AG04450 (cell line): ENCODE data around the gene GAPDHS. TPM values are rescaled to one million over a fixed set of nuclear protein-coding genes. Genes with fewer than 3 reads are reported as not detected.

Experiments
- CTCF ChIA-PET: fragments of 300-600, 350-600 bp; formaldehyde crosslinking; extraction: SDS; loops from one replicate; lab custom pipeline; 2022; ENCODE audit warnings: antibody characterized with exemption, inconsistent platforms; lab: Charles Lee
- POLR2A ChIA-PET: fragments of 350-600 bp; formaldehyde crosslinking; extraction: SDS; loops from one replicate; lab custom pipeline; 2021; ENCODE audit warnings: antibody characterized with exemption, inconsistent platforms; lab: Yijun Ruan, JAX
- DNase-seq: peaks from one replicate; pipeline ENCODE4 v3.0.0-alpha.2; 2011; ENCODE audit warnings: low read depth, low spot score
- H3K27ac ChIP-seq: one replicate; pipeline ENCODE4 v1.5.1; 2012; ENCODE audit warnings: low read depth, low read length, control low read depth
- H3K27me3 ChIP-seq: one replicate; pipeline ENCODE4 v1.6.0; 2012; ENCODE audit warnings: low read length; ENCODE audit not compliant: control insufficient read depth, insufficient read depth
- H3K4me3 ChIP-seq: 2 replicates; pipeline ENCODE4 v1.5.1; 2011; ENCODE audit warnings: mild to moderate bottlenecking, low read depth, low read length, control low read depth
- H3K9me3 ChIP-seq: 2 replicates; pipeline ENCODE4 v1.5.1; 2012; ENCODE audit warnings: low read length; ENCODE audit not compliant: control insufficient read depth, insufficient read depth
- polyA plus RNA-seq: library from polyadenylated mRNA; depleted of rRNA; stranded (reverse); fragments of >200 nt; gene quantifications from 2 replicates; pipeline ENCODE4 v1.2.3, GENCODE V29; 2011; rRNA removed
- TF ChIP-seq, protein P1 (sequence below): IDR thresholded peaks from 2 replicates; pipeline ENCODE4 v1.5.1; 2011; ENCODE audit warnings: low read depth, low read length, control low read depth, inconsistent platforms

GAPDHS gene
- polyA plus RNA-seq, 1 experiment = not detected

DNA sequence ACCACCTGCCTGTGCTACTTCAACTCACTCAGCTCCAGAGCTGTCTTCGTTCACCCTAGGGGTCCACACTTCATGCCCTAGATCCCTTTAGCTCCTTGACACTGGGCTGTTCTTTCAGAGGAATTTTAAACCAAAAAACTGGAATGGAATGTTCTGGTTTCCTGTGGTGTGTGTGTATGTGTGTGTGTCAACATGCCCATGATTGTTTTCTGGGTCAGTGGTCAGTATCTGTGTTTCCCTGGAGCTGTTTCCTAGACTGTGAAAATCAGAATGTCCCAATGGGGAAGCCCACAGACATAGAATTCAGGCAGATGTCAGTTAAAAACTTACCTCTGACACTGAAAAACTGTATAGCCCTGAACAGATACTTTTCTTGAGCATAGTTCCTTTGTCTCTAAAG, 54.1 kb downstream of the GAPDHS start:
- no peak overlapping the region for H3K27ac ChIP-seq
- DNase-seq = no peak
- H3K9me3 ChIP-seq = peaks cover 7% of the 10 kb centered on the region; the same call in 1 of the 2 replicates
- TF ChIP-seq, protein P1, sequence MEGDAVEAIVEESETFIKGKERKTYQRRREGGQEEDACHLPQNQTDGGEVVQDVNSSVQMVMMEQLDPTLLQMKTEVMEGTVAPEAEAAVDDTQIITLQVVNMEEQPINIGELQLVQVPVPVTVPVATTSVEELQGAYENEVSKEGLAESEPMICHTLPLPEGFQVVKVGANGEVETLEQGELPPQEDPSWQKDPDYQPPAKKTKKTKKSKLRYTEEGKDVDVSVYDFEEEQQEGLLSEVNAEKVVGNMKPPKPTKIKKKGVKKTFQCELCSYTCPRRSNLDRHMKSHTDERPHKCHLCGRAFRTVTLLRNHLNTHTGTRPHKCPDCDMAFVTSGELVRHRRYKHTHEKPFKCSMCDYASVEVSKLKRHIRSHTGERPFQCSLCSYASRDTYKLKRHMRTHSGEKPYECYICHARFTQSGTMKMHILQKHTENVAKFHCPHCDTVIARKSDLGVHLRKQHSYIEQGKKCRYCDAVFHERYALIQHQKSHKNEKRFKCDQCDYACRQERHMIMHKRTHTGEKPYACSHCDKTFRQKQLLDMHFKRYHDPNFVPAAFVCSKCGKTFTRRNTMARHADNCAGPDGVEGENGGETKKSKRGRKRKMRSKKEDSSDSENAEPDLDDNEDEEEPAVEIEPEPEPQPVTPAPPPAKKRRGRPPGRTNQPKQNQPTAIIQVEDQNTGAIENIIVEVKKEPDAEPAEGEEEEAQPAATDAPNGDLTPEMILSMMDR = no peak
- CTCF ChIA-PET = no interaction called here
- POLR2A ChIA-PET = no interaction called here
- no peaks in the 10 kb centered on the region for H3K27me3 ChIP-seq
- no peak overlapping the region for H3K4me3 ChIP-seq

DNA sequence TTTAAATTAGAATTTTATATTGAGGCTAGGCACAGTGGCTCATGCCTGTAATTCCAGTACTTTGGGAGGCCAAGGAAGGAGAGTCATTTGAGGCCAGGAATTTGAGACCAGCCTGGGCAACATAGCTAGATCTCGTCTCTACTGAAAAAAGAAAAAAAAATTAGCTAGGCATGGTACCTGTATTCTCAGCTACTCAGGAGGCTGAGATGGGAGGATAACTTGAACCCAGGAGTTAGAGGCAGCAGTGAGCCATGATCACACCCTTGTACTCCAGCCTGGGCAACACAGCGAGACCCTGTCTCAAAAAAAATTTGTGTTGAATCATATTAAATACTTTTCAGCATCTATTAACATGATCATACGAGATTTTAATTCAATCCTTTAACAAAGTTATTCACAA, 57.6 kb downstream of the GAPDHS start:
- ChIA-PET CTCF (interaction anchor here (1.5 kb wide), 1 partner anchor 81 kb away, joined by 3 read pairs; no protein-coding TSS in a partner anchor), POLR2A (no interaction called here)
- H3K9me3 ChIP-seq = peaks cover 4% of the 10 kb centered on the region; the same call in 1 of the 2 replicates
- DNase-seq = no peak
- H3K27me3 ChIP-seq = peaks cover 3% of the 10 kb centered on the region
- no peak overlapping the region for H3K27ac ChIP-seq
- no peak overlapping the region for H3K4me3 ChIP-seq
- TF ChIP-seq, protein P1 = no peak

DNA sequence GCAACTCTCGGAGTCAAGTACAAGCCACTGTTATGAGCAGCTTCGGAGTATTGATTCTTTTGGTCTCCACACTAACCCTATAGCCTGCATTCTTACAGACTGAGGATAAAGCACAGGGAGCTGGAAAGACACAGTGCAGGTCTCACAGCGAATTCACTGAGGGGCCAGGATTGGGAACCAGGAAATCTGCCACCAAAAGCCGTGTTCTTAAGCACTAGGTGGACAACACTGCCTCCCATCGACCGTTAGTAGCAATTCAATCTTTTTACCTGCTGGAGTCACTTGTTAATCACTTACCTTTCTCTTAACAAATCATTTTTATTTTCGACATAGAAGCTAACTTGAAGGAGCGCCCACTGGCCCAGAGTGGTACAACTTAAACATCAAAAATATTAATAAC, 59.0 kb downstream of the GAPDHS start:
- no peak overlapping the region for H3K27ac ChIP-seq
- H3K9me3 ChIP-seq = no peaks in the 10 kb centered on the region
- ChIA-PET POLR2A (no interaction called here), CTCF (interaction anchor here (0.6 to 2.1 kb wide), 6 partner anchors 10 to 239 kb away, joined by 3 to 5 read pairs (median 3); no protein-coding TSS in a partner anchor)
- TF ChIP-seq, protein P1 = peak; percentile 56
- peaks cover 6% of the 10 kb centered on the region for H3K27me3 ChIP-seq
- peak; percentile 3 for DNase-seq
- H3K4me3 ChIP-seq = no peak overlapping the region

Other genes with a start within 250 kb of the GAPDHS start
- not detected in 2 replicates for gene MAG, start 241.3 kb upstream of the GAPDHS start, polyA plus RNA-seq
- gene CD22, start 204.3 kb upstream of the GAPDHS start, polyA plus RNA-seq = not detected in 2 replicates
- gene FFAR1, start 185.6 kb upstream of the GAPDHS start, polyA plus RNA-seq = not detected in 2 replicates
- not detected in 2 replicates for gene FFAR3, start 175.0 kb upstream of the GAPDHS start, polyA plus RNA-seq
- not detected in 2 replicates for gene GPR42, start 162.4 kb upstream of the GAPDHS start, polyA plus RNA-seq
- gene FFAR2, start 85.2 kb upstream of the GAPDHS start, polyA plus RNA-seq = not detected in 2 replicates
- not detected in 2 replicates for gene KRTDAP, start 43.0 kb upstream of the GAPDHS start, polyA plus RNA-seq
- 1.3 and 1.6 TPM in 2 replicates for gene DMKN, start 19.8 kb upstream of the GAPDHS start, polyA plus RNA-seq
- 1.8 and 2.1 TPM in 2 replicates for gene SBSN, start 5.1 kb upstream of the GAPDHS start, polyA plus RNA-seq
- 88.7 and 116 TPM in 2 replicates for gene TMEM147, start 12.2 kb downstream of the GAPDHS start, polyA plus RNA-seq
- not detected in 2 replicates for gene ATP4A, start 30.2 kb downstream of the GAPDHS start, polyA plus RNA-seq
- not detected in 2 replicates for gene PMIS2, start 52.7 kb downstream of the GAPDHS start, polyA plus RNA-seq
- gene HAUS5, start 79.3 kb downstream of the GAPDHS start, polyA plus RNA-seq = 1.9 and 2.3 TPM in 2 replicates
- gene RBM42, start 95.6 kb downstream of the GAPDHS start, polyA plus RNA-seq = 33.4 and 35.6 TPM in 2 replicates
- gene ETV2, start 108.3 kb downstream of the GAPDHS start, polyA plus RNA-seq = 0.33 and 0.36 TPM in 2 replicates
- gene COX6B1, start 114.9 kb downstream of the GAPDHS start, polyA plus RNA-seq = 398 and 527 TPM in 2 replicates
- gene UPK1A, start 133.1 kb downstream of the GAPDHS start, polyA plus RNA-seq = 0.07 TPM in 1 of 2 replicates, not detected in the other
- gene ZBTB32, start 171.1 kb downstream of the GAPDHS start, polyA plus RNA-seq = not detected in 2 replicates
- gene KMT2B, start 184.5 kb downstream of the GAPDHS start, polyA plus RNA-seq = 6.1 and 8.7 TPM in 2 replicates
- 1.3 and 2.0 TPM in 2 replicates for gene IGFLR1, start 209.0 kb downstream of the GAPDHS start, polyA plus RNA-seq
- gene U2AF1L4, start 212.0 kb downstream of the GAPDHS start, polyA plus RNA-seq = 10.2 and 11.8 TPM in 2 replicates
- gene PSENEN, start 212.2 kb downstream of the GAPDHS start, polyA plus RNA-seq = 41.0 and 52.7 TPM in 2 replicates
- gene LIN37, start 215.1 kb downstream of the GAPDHS start, polyA plus RNA-seq = 5.5 and 7.6 TPM in 2 replicates
- gene HSPB6, start 223.6 kb downstream of the GAPDHS start, polyA plus RNA-seq = 31.7 and 46.5 TPM in 2 replicates
- 5.2 and 7.1 TPM in 2 replicates for gene PROSER3, start 224.7 kb downstream of the GAPDHS start, polyA plus RNA-seq
- gene ARHGAP33, start 242.1 kb downstream of the GAPDHS start, polyA plus RNA-seq = 0.82 and 1.2 TPM in 2 replicates